DMS 273 (cell line): ENCODE measurements around the gene TOPAZ1.
"Not testable (repeated sequence)": the region's sequence is repeated elsewhere in the genome, so short reads cannot be mapped to it uniquely, and the experiment has no call there.

ENCODE experiments used
- DNase-seq: peaks from one replicate; lab custom pipeline; 2025; ENCODE audit not compliant: unreplicated experiment; lab: John Stamatoyannopoulos, UW

TOPAZ1 gene

GRCh38 chr3:44326515-44326914 lies 84.8 kb downstream of the TOPAZ1 start:
- no peak for DNase-seq

GRCh38 chr3:44329946-44330345 lies 88.3 kb downstream of the TOPAZ1 start:
- DNase-seq: no peak

- no peak for DNase-seq
Observed at GRCh38 chr3:44330444-44330843, 88.8 kb downstream of the TOPAZ1 start.

- no peak for DNase-seq
Observed at GRCh38 chr3:44334326-44334725, 92.6 kb downstream of the TOPAZ1 start.

GRCh38 chr3:44337248-44337785 lies 95.6 kb downstream of the TOPAZ1 start:
- DNase-seq: peak; percentile 30

GRCh38 chr3:44338010-44338827 lies 96.5 kb downstream of the TOPAZ1 start, which contains the start of gene TCAIM:
Gene TCAIM (plus strand): TSS chr3:44338766. CDS start chr3:44354783, 16,017 bp downstream.
- DNase-seq: peak; percentile 97

- no peak for DNase-seq
Observed at GRCh38 chr3:44338828-44339127, 97.1 kb downstream of the TOPAZ1 start.

GRCh38 chr3:44339181-44340057 lies 97.7 kb downstream of the TOPAZ1 start:
- peak; percentile 24 for DNase-seq

GRCh38 chr3:44340058-44340395 lies 98.3 kb downstream of the TOPAZ1 start:
- no peak for DNase-seq

GRCh38 chr3:44342176-44342790 lies 100.6 kb downstream of the TOPAZ1 start:
- DNase-seq: peak; percentile 52

GRCh38 chr3:44343421-44343820 lies 101.7 kb downstream of the TOPAZ1 start:
- no peak for DNase-seq

GRCh38 chr3:44346590-44346989 lies 104.9 kb downstream of the TOPAZ1 start:
- not testable (repeated sequence) for DNase-seq

- DNase-seq: no peak
Observed at GRCh38 chr3:44348993-44349392, 107.3 kb downstream of the TOPAZ1 start.

- no peak for DNase-seq
Observed at GRCh38 chr3:44353355-44353924, 111.8 kb downstream of the TOPAZ1 start.

GRCh38 chr3:44355362-44356033 lies 113.8 kb downstream of the TOPAZ1 start:
- peak; percentile 63 for DNase-seq

- no peak for DNase-seq
Observed at GRCh38 chr3:44359146-44359751, 117.6 kb downstream of the TOPAZ1 start.

GRCh38 chr3:44363591-44363990 lies 121.9 kb downstream of the TOPAZ1 start:
- no peak for DNase-seq

GRCh38 chr3:44365952-44366351 lies 124.3 kb downstream of the TOPAZ1 start:
- no peak for DNase-seq

GRCh38 chr3:44375450-44375849 lies 133.8 kb downstream of the TOPAZ1 start:
- DNase-seq: no peak
